ENCODE data around the gene UNKL.

DNA sequence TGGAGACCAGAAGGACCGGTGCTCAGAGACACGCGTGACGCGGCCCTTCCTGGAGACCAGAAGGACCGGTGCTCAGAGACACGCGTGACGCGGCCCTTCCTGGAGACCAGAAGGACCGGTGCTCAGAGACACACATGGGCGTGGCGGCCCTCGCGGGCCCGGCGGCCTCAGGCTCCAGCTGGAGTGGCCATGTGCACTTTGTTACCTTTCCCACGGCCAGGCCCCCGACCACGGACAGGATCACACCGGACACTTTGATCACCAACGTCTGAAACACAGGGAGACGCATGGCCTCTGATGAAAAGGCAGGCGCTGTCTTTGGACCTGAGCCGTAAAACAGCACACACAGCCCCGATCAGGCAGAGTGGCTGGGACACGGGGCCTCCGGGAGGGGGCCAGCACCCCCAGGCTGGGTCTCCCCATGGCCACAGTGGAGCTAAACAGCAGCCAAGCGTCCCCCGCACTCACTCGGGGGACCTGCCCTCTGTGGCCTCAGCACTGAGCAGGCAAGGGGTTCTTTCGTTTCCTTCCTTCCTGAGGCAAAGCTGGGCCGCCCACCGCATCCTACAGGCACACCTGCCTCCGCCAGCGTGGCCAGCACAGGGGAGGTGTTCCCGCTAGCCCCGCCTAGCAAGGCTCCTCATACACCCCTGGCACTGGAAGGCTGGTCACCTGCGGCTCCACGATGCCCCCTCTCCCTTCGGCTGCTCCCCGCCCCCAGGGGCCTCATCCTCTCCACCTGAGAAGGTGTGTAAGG is 43.2 kb upstream of the UNKL start:
- no peak for TF ChIP-seq POLR2A (IDR thresholded peaks at IDR 0.05; ENCODE audit: low read length)
- no peak for TF ChIP-seq GATA1 (IDR thresholded peaks at IDR 0.05; ENCODE audit: low read depth, low read length)
